Erythroblast (primary cell): ENCODE results near the gene SHANK3.
"Not testable (repeated sequence)": the region's sequence is repeated elsewhere in the genome, so short reads cannot be mapped to it uniquely, and the experiment has no call there.

ENCODE experiments used
- GATA1 ChIP-seq: IDR thresholded peaks from 2 replicates; pipeline ENCODE4 v1.6.1; 2011; ENCODE audit warnings: low read depth, mild to moderate bottlenecking, control low read depth, low read length, moderate library complexity
- POLR2A ChIP-seq: IDR thresholded peaks from 2 replicates; pipeline ENCODE4 v1.6.1; 2011; ENCODE audit warnings: mild to moderate bottlenecking, low read length

DNA sequence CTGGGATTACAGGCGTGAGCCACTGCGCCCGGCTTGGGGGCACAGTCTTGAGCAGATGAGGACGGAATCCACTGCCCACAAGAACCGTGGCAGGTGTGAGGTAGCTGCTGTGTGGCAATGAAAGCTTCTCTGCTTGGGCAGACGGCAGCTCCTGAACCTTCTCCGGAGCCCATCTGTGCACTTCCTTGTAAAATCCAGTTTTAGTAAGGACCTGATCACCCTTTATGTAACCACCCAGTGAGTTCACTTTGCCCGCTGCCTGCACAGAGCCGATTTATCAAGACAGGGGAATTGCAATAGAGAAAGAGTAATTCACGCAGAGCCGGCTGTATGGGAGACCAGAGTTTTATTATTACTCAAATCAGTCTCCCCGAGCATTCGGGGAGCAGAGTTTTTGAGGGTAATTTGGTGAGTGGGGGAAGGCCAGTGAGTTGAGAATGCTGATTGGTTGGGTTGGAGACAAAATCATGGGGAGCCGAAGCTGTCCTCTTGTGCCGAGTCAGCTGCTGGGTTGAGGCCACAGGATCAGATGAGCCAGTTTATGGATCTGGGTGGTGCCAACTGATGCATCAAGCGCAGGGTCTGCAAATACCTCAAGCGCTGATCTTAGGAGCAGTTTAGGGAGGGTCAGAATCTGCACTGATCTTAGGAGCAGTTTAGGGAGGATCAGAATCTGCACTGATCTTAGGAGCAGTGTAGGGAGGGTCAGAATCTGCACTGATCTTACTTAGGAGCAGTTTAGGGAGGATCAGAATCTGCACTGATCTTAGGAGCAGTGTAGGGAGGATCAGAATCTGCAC is 29.4 kb upstream of the SHANK3 start:
- not testable (repeated sequence) for TF ChIP-seq POLR2A, GATA1
